ENCODE measurements around the gene TALDO1.
"Not testable (repeated sequence)": the region's sequence is repeated elsewhere in the genome, so short reads cannot be mapped to it uniquely, and the experiment has no call there.

DNA sequence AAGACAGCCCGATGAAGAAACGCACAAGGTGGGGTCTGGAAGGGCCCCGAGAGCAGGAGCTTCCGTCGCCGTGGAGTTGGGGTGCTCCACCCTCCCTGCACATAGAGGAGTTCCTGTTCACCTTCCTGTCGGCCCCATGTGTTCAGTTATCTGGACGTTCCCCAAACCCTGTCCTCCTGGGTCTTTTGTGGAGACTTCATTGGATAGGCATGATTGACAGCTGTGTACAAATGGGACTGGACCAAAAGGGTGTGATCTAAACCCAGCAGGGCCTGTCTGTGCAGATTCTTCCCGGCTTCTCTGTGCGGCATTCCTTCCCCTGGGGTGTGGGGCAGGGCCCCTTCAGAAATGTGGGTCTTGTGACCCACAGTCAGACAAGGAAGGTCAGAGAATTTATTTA, 9.4 kb upstream of the TALDO1 start:
- TF ChIP-seq, protein P1, sequence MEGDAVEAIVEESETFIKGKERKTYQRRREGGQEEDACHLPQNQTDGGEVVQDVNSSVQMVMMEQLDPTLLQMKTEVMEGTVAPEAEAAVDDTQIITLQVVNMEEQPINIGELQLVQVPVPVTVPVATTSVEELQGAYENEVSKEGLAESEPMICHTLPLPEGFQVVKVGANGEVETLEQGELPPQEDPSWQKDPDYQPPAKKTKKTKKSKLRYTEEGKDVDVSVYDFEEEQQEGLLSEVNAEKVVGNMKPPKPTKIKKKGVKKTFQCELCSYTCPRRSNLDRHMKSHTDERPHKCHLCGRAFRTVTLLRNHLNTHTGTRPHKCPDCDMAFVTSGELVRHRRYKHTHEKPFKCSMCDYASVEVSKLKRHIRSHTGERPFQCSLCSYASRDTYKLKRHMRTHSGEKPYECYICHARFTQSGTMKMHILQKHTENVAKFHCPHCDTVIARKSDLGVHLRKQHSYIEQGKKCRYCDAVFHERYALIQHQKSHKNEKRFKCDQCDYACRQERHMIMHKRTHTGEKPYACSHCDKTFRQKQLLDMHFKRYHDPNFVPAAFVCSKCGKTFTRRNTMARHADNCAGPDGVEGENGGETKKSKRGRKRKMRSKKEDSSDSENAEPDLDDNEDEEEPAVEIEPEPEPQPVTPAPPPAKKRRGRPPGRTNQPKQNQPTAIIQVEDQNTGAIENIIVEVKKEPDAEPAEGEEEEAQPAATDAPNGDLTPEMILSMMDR (conservative IDR thresholded peaks at IDR 0.05), result not testable (repeated sequence)
- not testable (repeated sequence) for TF ChIP-seq EZH2 (IDR thresholded peaks at IDR 0.05; ENCODE audit: low read depth)

Data from PC-9 (cell line).